K562 (cell line): ENCODE data around the gene RASGRP1. TPM values are rescaled to one million over a fixed set of nuclear protein-coding genes. Genes with fewer than 3 reads are reported as not detected.

ENCODE experiments used
- ATF1 ChIP-seq, 2 experiments: fragments of 450-650 bp in 1 of 2; IDR thresholded peaks; 2 replicates each; pipeline ENCODE4 v1.6.1; 2016; ENCODE audit warnings: missing compliant biosample characterization in 1 of 2, missing genetic modification characterization in 1 of 2
- CBFB ChIP-seq: sonication (generic); formaldehyde crosslinking; IDR thresholded peaks from 2 replicates; pipeline ENCODE4 v1.4.0; 2020; ENCODE audit warnings: mild to moderate bottlenecking, missing genetic modification reagents
- CBX8 ChIP-seq: fragments of 200-600 bp; sonication (generic); IDR thresholded peaks from 2 replicates; pipeline ENCODE4 v1.6.1; 2012; ENCODE audit warnings: borderline replicate concordance, mixed run types, low read depth, mild to moderate bottlenecking, moderate library complexity, mixed read lengths, low read length, control low read depth, inconsistent platforms; ENCODE audit not compliant: poor library complexity, severe bottlenecking; ENCODE audit errors: extremely low read depth
- CHD4 ChIP-seq: fragments of 200-600 bp; sonication (generic); IDR thresholded peaks from 3 replicates; pipeline ENCODE4 v1.6.1; 2012; ENCODE audit warnings: low read depth, mild to moderate bottlenecking, mixed read lengths, low read length, inconsistent platforms; ENCODE audit not compliant: insufficient read depth, insufficient replicate concordance, poor library complexity, severe bottlenecking
- GABPB2 ChIP-seq: fragments of 250-450 bp; sonication (Bioruptor Pico); conservative IDR thresholded peaks from 2 replicates; pipeline ENCODE4 v1.5.1; 2021; ENCODE audit warnings: mild to moderate bottlenecking
- HDAC8 ChIP-seq: fragments of 450-650 bp; IDR thresholded peaks from 2 replicates; pipeline ENCODE4 v1.6.1; 2016; ENCODE audit warnings: mild to moderate bottlenecking, missing genetic modification characterization, moderate library complexity, missing compliant biosample characterization
- LARP7 ChIP-seq: fragments of 450-650 bp; IDR thresholded peaks from 2 replicates; pipeline ENCODE4 v1.6.1; 2016
- MTF1 ChIP-seq: fragments of 250-450 bp; sonication (Bioruptor Pico); IDR thresholded peaks from 2 replicates; pipeline ENCODE4 v1.9.0; 2021; ENCODE audit warnings: moderate library complexity, mild to moderate bottlenecking, inconsistent platforms, borderline replicate concordance
- NCOA2 ChIP-seq, 2 experiments: fragments of 450-650 bp; IDR thresholded peaks; 2 replicates each; pipeline ENCODE4 v1.6.1; 2018; ENCODE audit warnings: mild to moderate bottlenecking in 2 of 2, moderate library complexity in 1 of 2; ENCODE audit not compliant: partially characterized antibody in 2 of 2
- NEUROD1 ChIP-seq: fragments of 150-350 bp; IDR thresholded peaks from 2 replicates; pipeline ENCODE4 v1.6.1; 2014; ENCODE audit warnings: borderline replicate concordance, low read length, low read depth; ENCODE audit not compliant: partially characterized antibody
- NR2C1 ChIP-seq, 2 experiments: fragments of 450-650 bp; IDR thresholded peaks; 2 replicates each; pipeline ENCODE4 v1.6.1; 2017; ENCODE audit warnings: mild to moderate bottlenecking in 2 of 2, antibody characterized with exemption in 1 of 2, inconsistent platforms in 1 of 2, missing compliant biosample characterization in 1 of 2, missing genetic modification characterization in 1 of 2
- PRPF4 ChIP-seq: fragments of 200-400 bp; formaldehyde crosslinking; IDR thresholded peaks from one replicate; pipeline ENCODE4 v1.6.1; 2017; ENCODE audit warnings: low read length, low read depth, mild to moderate bottlenecking; ENCODE audit not compliant: insufficient read depth, poor library complexity, severe bottlenecking
- SMC3 ChIP-seq: conservative IDR thresholded peaks from 2 replicates; pipeline ENCODE4 v1.6.1; 2011; ENCODE audit warnings: low read depth, low read length, improper control_type of control experiment; ENCODE audit not compliant: insufficient read depth
- TCF7L2 ChIP-seq: fragments of 150-350 bp; IDR thresholded peaks from 2 replicates; pipeline ENCODE4 v1.6.1; 2016; ENCODE audit warnings: low read depth, mild to moderate bottlenecking, low read length, moderate library complexity
- TEAD4 ChIP-seq, 2 experiments: sonication (generic) in 1 of 2; formaldehyde crosslinking in 1 of 2; IDR thresholded peaks; 2 replicates each; pipeline versions ENCODE4 v1.6.1 to v1.8.0; 2012 to 2022; ENCODE audit warnings: borderline replicate concordance in 1 of 2, inconsistent platforms in 1 of 2, low read length in 1 of 2, mild to moderate bottlenecking in 1 of 2, missing genetic modification reagents in 1 of 2
- TSC22D4 ChIP-seq: fragments of 450-650 bp; IDR thresholded peaks from 2 replicates; pipeline ENCODE4 v1.6.1; 2016; ENCODE audit warnings: missing genetic modification characterization, missing biosample characterization, control low read depth
- YY1 ChIP-seq, 3 experiments: IDR thresholded peaks; 2 replicates each; pipeline ENCODE4 v1.6.1; 2011; ENCODE audit warnings: low read length in 2 of 3, mild to moderate bottlenecking in 2 of 3, moderate library complexity in 2 of 3, borderline replicate concordance in 1 of 3, control low read depth in 1 of 3, low read depth in 1 of 3; ENCODE audit not compliant: insufficient read depth in 3 of 3, insufficient replicate concordance in 2 of 3, control insufficient read depth in 1 of 3, insufficient read length in 1 of 3; ENCODE audit errors: extremely low read depth in 1 of 3
- ZBTB7A ChIP-seq: IDR thresholded peaks from 2 replicates; pipeline ENCODE4 v1.6.1; 2011; ENCODE audit warnings: low read depth, mild to moderate bottlenecking, low read length, moderate library complexity, borderline replicate concordance; ENCODE audit not compliant: control insufficient read depth
- ZNF408 ChIP-seq: fragments of 250-450 bp; sonication (Bioruptor Pico); IDR thresholded peaks from 2 replicates; pipeline ENCODE4 v1.4.0; 2020; ENCODE audit warnings: low read depth, mild to moderate bottlenecking, moderate library complexity
- ZNF764 ChIP-seq: fragments of 250-450 bp; sonication (Bioruptor Pico); IDR thresholded peaks from 2 replicates; pipeline ENCODE4 v1.4.0; 2020; ENCODE audit warnings: low read depth, mild to moderate bottlenecking, moderate library complexity
- polyA plus RNA-seq, 8 experiments: library from polyadenylated mRNA; depleted of rRNA in 4 of 8; stranded (reverse) in 5 of 8; unstranded in 3 of 8; fragments of >200 nt; fragmentation: Nextera tagmentation in 2 of 8; fragmentation: Illumina TruSeq in 1 of 8; extraction: Ambion mirVana in 2 of 8; extraction: Trizol in 1 of 8; gene quantifications; 2 replicates each; pipeline versions ENCODE4 v1.2.1 to v1.2.3, GENCODE V29; 2011 to 2014; ENCODE audit warnings: inconsistent platforms in 1 of 8, missing spikeins in 1 of 8
- total RNA-seq, 7 experiments: library from RNA; depleted of rRNA in 6 of 7; stranded (reverse); fragments of >200 nt in 6 of 7; fragmentation: Illumina TruSeq in 2 of 7; extraction: Trizol in 2 of 7; gene quantifications; 2 replicates each; pipeline versions ENCODE4 v1.2.1 to v1.2.3, GENCODE V29; 2011 to 2021; ENCODE audit warnings: low replicate concordance in 1 of 7
- TF ChIP-seq, protein P1 (sequence below): sonication (generic); IDR thresholded peaks from 2 replicates; pipeline ENCODE4 v1.6.1; 2016
- TF ChIP-seq, protein P2 (sequence below): sonication (generic); formaldehyde crosslinking; IDR thresholded peaks from 2 replicates; pipeline ENCODE4 v1.8.1; 2023; ENCODE audit warnings: mild to moderate bottlenecking, missing genetic modification reagents, moderate library complexity

RASGRP1 gene
- total and polyA plus RNA-seq, 9 of the 15 experiments (the other 6 are each of a cell fraction or from before 2014, with no cell fraction given): 0.14 to 0.72 (median 0.31) TPM

- TF ChIP-seq CHD4: no peak
- TF ChIP-seq YY1 (IDR thresholded peaks at IDR 0.05; ENCODE audit: borderline replicate concordance in 1 of 3, control insufficient read depth in 1 of 3, extremely low read depth in 1 of 3, insufficient read depth in 3 of 3, insufficient read length in 1 of 3, insufficient replicate concordance in 2 of 3, low read depth in 1 of 3, low read length in 2 of 3): peak; percentile 21 to 87 (median 72)
- TF ChIP-seq TEAD4 (IDR thresholded peaks at IDR 0.05; ENCODE audit: low read length): peak; percentile 23; the same call in 1 of the 2 replicates
- no peak for TF ChIP-seq TEAD4 (CRISPR knock-in tag; IDR thresholded peaks at IDR 0.05; ENCODE audit: borderline replicate concordance)
- no peak for TF ChIP-seq ZNF764 (CRISPR knock-in tag)
- TF ChIP-seq ZBTB7A: peak; percentile 75; the same call in 1 of the 2 replicates
- no peak for TF ChIP-seq MTF1 (CRISPR knock-in tag)
- no peak for TF ChIP-seq NCOA2 (IDR thresholded peaks at IDR 0.05; ENCODE audit: partially characterized antibody in 2 of 2)
- no peak for TF ChIP-seq PRPF4
- TF ChIP-seq NEUROD1: peak; percentile 79
- TF ChIP-seq CBFB (CRISPR knock-in tag): no peak
- TF ChIP-seq, protein P1, sequence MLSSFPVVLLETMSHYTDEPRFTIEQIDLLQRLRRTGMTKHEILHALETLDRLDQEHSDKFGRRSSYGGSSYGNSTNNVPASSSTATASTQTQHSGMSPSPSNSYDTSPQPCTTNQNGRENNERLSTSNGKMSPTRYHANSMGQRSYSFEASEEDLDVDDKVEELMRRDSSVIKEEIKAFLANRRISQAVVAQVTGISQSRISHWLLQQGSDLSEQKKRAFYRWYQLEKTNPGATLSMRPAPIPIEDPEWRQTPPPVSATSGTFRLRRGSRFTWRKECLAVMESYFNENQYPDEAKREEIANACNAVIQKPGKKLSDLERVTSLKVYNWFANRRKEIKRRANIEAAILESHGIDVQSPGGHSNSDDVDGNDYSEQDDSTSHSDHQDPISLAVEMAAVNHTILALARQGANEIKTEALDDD: no peak
- TF ChIP-seq ATF1 (CRISPR knock-in tag; IDR thresholded peaks at IDR 0.05): 0 out of 2 replicates have a peak, but pooled peaks have one; percentile 34
- peak; percentile 84 for TF ChIP-seq ATF1 (tag; IDR thresholded peaks at IDR 0.05)
- peak; percentile 93 for TF ChIP-seq NR2C1 (IDR thresholded peaks at IDR 0.05)
- peak; percentile 98 for TF ChIP-seq NR2C1 (tag; IDR thresholded peaks at IDR 0.05)
- TF ChIP-seq TSC22D4 (tag): no peak
- no peak for TF ChIP-seq ZNF408 (CRISPR knock-in tag)
- no peak for TF ChIP-seq TCF7L2
- TF ChIP-seq, protein P2, sequence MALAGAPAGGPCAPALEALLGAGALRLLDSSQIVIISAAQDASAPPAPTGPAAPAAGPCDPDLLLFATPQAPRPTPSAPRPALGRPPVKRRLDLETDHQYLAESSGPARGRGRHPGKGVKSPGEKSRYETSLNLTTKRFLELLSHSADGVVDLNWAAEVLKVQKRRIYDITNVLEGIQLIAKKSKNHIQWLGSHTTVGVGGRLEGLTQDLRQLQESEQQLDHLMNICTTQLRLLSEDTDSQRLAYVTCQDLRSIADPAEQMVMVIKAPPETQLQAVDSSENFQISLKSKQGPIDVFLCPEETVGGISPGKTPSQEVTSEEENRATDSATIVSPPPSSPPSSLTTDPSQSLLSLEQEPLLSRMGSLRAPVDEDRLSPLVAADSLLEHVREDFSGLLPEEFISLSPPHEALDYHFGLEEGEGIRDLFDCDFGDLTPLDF (CRISPR knock-in tag): no peak
- TF ChIP-seq GABPB2 (CRISPR knock-in tag): no peak
- TF ChIP-seq LARP7: 0 out of 2 replicates have a peak, but pooled peaks have one; percentile 40
- TF ChIP-seq CBX8: no peak
- TF ChIP-seq HDAC8: peak; percentile 77; the same call in 1 of the 2 replicates
- TF ChIP-seq SMC3: 0 out of 2 replicates have a peak, but pooled peaks have one; percentile 2
Measured at GRCh38 chr15:38453971-38454695, 110.5 kb downstream of the RASGRP1 start, which contains the start of gene FAM98B (continued).
